DMS153 (cell line): ENCODE data around the gene OGT.
A peak's percentile ranks its signal among the peaks of the same experiment; 100 is the strongest.

Source experiments
- DNase-seq: peaks from one replicate; lab custom pipeline; 2025; lab: John Stamatoyannopoulos, UW

The OGT gene

GRCh38 chrX:71622576-71623450 is 89.9 kb downstream of the OGT start:
- DNase-seq: peak; percentile 21

- DNase-seq: no peak
Observed at GRCh38 chrX:71623714-71624113, 90.8 kb downstream of the OGT start.

DNA sequence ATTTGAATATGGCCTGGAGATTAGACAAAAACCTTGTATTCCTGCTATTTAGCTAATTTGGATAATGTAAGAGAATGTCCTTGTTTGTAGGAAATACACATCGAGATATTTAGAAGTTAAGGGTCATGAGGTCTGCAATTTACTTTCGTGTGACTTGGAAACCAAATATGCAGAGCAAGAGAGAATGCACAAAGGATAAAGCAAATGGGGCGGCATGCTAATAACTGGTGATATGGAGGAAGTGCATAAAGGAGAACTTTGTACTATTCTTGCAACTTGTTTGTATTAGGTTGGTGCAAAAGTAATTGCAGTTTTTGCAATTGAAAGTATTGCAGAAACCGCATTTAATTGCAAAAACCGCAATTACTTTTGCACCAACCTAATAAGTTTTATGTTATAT is 92.6 kb downstream of the OGT start:
- DNase-seq: no peak
